Mucosa of descending colon (tissue), 3 donors: ENCODE results near the gene ZBTB42. TPM values are rescaled to one million over a fixed set of nuclear protein-coding genes. Genes with fewer than 3 reads are reported as not detected.
A peak's percentile ranks its signal among the peaks of the same experiment; 100 is the strongest.

Source experiments
- ATAC-seq: fragments of 200-7000 bp; cut with Tn5 transposase; one replicate; pipeline ENCODE4 v1.9.1; 2020; ENCODE audit warnings: mild to moderate bottlenecking, moderate library complexity
- DNase-seq, 3 donors: peaks; one replicate each; pipeline ENCODE4 v3.0.0-alpha.2; 2020
- H3K36me3 ChIP-seq: fragments of 200-600 bp; one replicate; pipeline ENCODE4 v1.8.0; 2021; ENCODE audit warnings: low read depth, mild to moderate bottlenecking
- H3K4me1 ChIP-seq: fragments of 200-600 bp; one replicate; pipeline ENCODE4 v1.8.0; 2021; ENCODE audit warnings: low read depth, mild to moderate bottlenecking
- H3K4me3 ChIP-seq: fragments of 200-600 bp; one replicate; pipeline ENCODE4 v1.8.0; 2021; ENCODE audit warnings: mild to moderate bottlenecking
- H3K9me3 ChIP-seq: fragments of 200-600 bp; one replicate; pipeline ENCODE4 v1.8.0; 2021; ENCODE audit warnings: mild to moderate bottlenecking
- CTCF ChIP-seq: fragments of 200-600 bp; IDR thresholded peaks from one replicate; pipeline ENCODE4 v1.8.0; 2022; ENCODE audit warnings: antibody characterized with exemption, mild to moderate bottlenecking
- intact Hi-C, 2 donors: fragments of 100-400 bp; cut with DNase I in 1 of 2; cut with micrococcal nuclease in 1 of 2; formaldehyde crosslinking; loops; one replicate each; pipeline versions ENCODE4 v1.11.0 to v1.11.1; 2022; cut with DNase I, micrococcal nuclease
- total RNA-seq, 3 donors: library from RNA; stranded (reverse); fragmentation: NEBNext Ultra II Directional in 2 of 3; extraction: Animal tissue kit (Norgen Biotek cat#: 25700) in 2 of 3; gene quantifications; one replicate each; pipeline versions ENCODE4 v1.2.1 to v1.2.4, GENCODE V29; 2021 to 2023
- donor health status: DM: no; HTN: no; CAD: no; lungs with moderate emphysema.
- donor health status: DM: no; HTN: no; CAD: no.
- donor health status: DM: no; HTN: yes; CAD: no.

The ZBTB42 gene
- total RNA-seq, 3 donors from 2014 or later: 6.5 to 10.6 (median 7.8) TPM

- H3K4me1 ChIP-seq: no peaks in the 10 kb centered on the region
- H3K36me3 ChIP-seq: no peaks in the 10 kb centered on the region
- H3K4me3 ChIP-seq: no peak overlapping the region
- DNase-seq: no peak
- intact Hi-C loops: loop anchor here (5.0 to 10.0 kb wide), 2 partner anchors 57 to 60 kb away; no protein-coding TSS in a partner anchor
- no peaks in the 10 kb centered on the region for H3K9me3 ChIP-seq
- no peak for TF ChIP-seq CTCF
- ATAC-seq: no peak
These were observed 33.3 kb upstream of the ZBTB42 start for GRCh38 chr14:104767634-104767918.

GRCh38 chr14:104768437-104769323 is 32.2 kb upstream of the ZBTB42 start:
- H3K4me3 ChIP-seq: no peak overlapping the region
- DNase-seq: peak; percentile 88 to 96 (median 95)
- ATAC-seq: peak; percentile 97
- intact Hi-C loops: loop anchor here (5.0 to 10.0 kb wide), 2 partner anchors 56 to 59 kb away; no protein-coding TSS in a partner anchor
- no peaks in the 10 kb centered on the region for H3K9me3 ChIP-seq
- H3K4me1 ChIP-seq: no peaks in the 10 kb centered on the region
- H3K36me3 ChIP-seq: no peaks in the 10 kb centered on the region
- peak; percentile 98 for TF ChIP-seq CTCF

GRCh38 chr14:104769324-104770071 is 31.4 kb upstream of the ZBTB42 start:
- H3K4me3 ChIP-seq: no peak overlapping the region
- no peaks in the 10 kb centered on the region for H3K36me3 ChIP-seq
- no peaks in the 10 kb centered on the region for H3K9me3 ChIP-seq
- TF ChIP-seq CTCF: no peak
- H3K4me1 ChIP-seq: no peaks in the 10 kb centered on the region
- intact Hi-C loops: loop anchor here (5.0 to 10.0 kb wide), 2 partner anchors 55 to 58 kb away; no protein-coding TSS in a partner anchor
- ATAC-seq (no peak), DNase-seq (no peak)

- Histone ChIP-seq H3K9me3 (no peaks in the 10 kb centered on the region), H3K4me3 (no peak overlapping the region), H3K4me1 (no peaks in the 10 kb centered on the region), H3K36me3 (no peaks in the 10 kb centered on the region)
- ATAC-seq (no peak), DNase-seq (no peak)
- intact Hi-C loops: no loop called here
- TF ChIP-seq CTCF: no peak
These were observed 30.8 kb upstream of the ZBTB42 start for GRCh38 chr14:104770072-104770579.

GRCh38 chr14:104770851-104771272 is 30.0 kb upstream of the ZBTB42 start:
- intact Hi-C loops: no loop called here
- H3K36me3 ChIP-seq: no peaks in the 10 kb centered on the region
- no peak for TF ChIP-seq CTCF
- DNase-seq: no peak
- no peaks in the 10 kb centered on the region for H3K9me3 ChIP-seq
- H3K4me1 ChIP-seq: no peaks in the 10 kb centered on the region
- no peak overlapping the region for H3K4me3 ChIP-seq
- no peak for ATAC-seq
